HepG2 (cell line): ENCODE results near the gene ECM1. TPM values are rescaled to one million over a fixed set of nuclear protein-coding genes. Genes with fewer than 3 reads are reported as not detected.
A peak's percentile ranks its signal among the peaks of the same experiment; 100 is the strongest.

ENCODE experiments used
- GTF3A ChIP-seq: sonication (generic); formaldehyde crosslinking; conservative IDR thresholded peaks from 2 replicates; pipeline ENCODE4 v1.4.0; 2020; ENCODE audit warnings: mild to moderate bottlenecking, missing genetic modification reagents
- HHEX ChIP-seq: IDR thresholded peaks from 2 replicates; pipeline ENCODE4 v1.6.1; 2016; ENCODE audit warnings: control low read depth
- IKZF4 ChIP-seq: sonication (generic); formaldehyde crosslinking; IDR thresholded peaks from 2 replicates; pipeline ENCODE4 v1.5.1; 2020; ENCODE audit warnings: borderline replicate concordance, mild to moderate bottlenecking, low read depth, missing genetic modification reagents; ENCODE audit errors: not compliant biosample characterization
- KAT2B ChIP-seq: fragments of 150-350 bp; IDR thresholded peaks from 2 replicates; pipeline ENCODE4 v1.6.1; 2014; ENCODE audit warnings: low read depth, low read length, borderline replicate concordance
- KLF15 ChIP-seq: sonication (generic); formaldehyde crosslinking; IDR thresholded peaks from 2 replicates; pipeline ENCODE4 v1.8.1; 2023; ENCODE audit warnings: borderline replicate concordance, mild to moderate bottlenecking, inconsistent platforms, missing genetic modification reagents, mixed read lengths
- MAX ChIP-seq: IDR thresholded peaks from 2 replicates; pipeline ENCODE4 v1.6.1; 2012; ENCODE audit warnings: inconsistent platforms
- MEF2D ChIP-seq: sonication (generic); formaldehyde crosslinking; IDR thresholded peaks from 2 replicates; pipeline ENCODE4 v1.5.1; 2020; ENCODE audit warnings: mild to moderate bottlenecking, missing genetic modification reagents
- MYC ChIP-seq: sonication (generic); formaldehyde crosslinking; IDR thresholded peaks from 2 replicates; pipeline ENCODE4 v1.9.0; 2021; ENCODE audit warnings: missing genetic modification reagents, borderline replicate concordance
- NR0B2 ChIP-seq: sonication (generic); formaldehyde crosslinking; IDR thresholded peaks from 2 replicates; pipeline ENCODE4 v1.4.0; 2020; ENCODE audit warnings: mild to moderate bottlenecking, missing genetic modification reagents
- ONECUT2 ChIP-seq: sonication (generic); formaldehyde crosslinking; IDR thresholded peaks from 2 replicates; pipeline ENCODE4 v1.4.0; 2020; ENCODE audit warnings: missing genetic modification reagents
- PREB ChIP-seq: sonication (generic); formaldehyde crosslinking; IDR thresholded peaks from 2 replicates; pipeline ENCODE4 v1.4.0; 2020; ENCODE audit warnings: missing genetic modification reagents
- STAG1 ChIP-seq: sonication (generic); formaldehyde crosslinking; IDR thresholded peaks from 2 replicates; pipeline ENCODE4 v1.4.0; 2020; ENCODE audit warnings: missing genetic modification reagents
- TEF ChIP-seq: sonication (generic); formaldehyde crosslinking; IDR thresholded peaks from 2 replicates; pipeline ENCODE4 v1.5.0; 2020; ENCODE audit warnings: missing genetic modification reagents
- ZFX ChIP-seq: sonication (generic); formaldehyde crosslinking; IDR thresholded peaks from 2 replicates; pipeline ENCODE4 v1.4.0; 2020; ENCODE audit warnings: mild to moderate bottlenecking, low read depth, missing genetic modification reagents, moderate library complexity
- ZKSCAN5 ChIP-seq: sonication (generic); formaldehyde crosslinking; IDR thresholded peaks from 2 replicates; pipeline ENCODE4 v1.5.1; 2020; ENCODE audit warnings: mild to moderate bottlenecking, missing genetic modification reagents
- ZNF12 ChIP-seq: sonication (generic); formaldehyde crosslinking; IDR thresholded peaks from 2 replicates; pipeline ENCODE4 v1.5.0; 2020; ENCODE audit warnings: missing genetic modification reagents
- ZNF121 ChIP-seq: sonication (generic); formaldehyde crosslinking; IDR thresholded peaks from 2 replicates; pipeline ENCODE4 v1.5.0; 2020; ENCODE audit warnings: mild to moderate bottlenecking, missing genetic modification reagents
- ZNF234 ChIP-seq: sonication (generic); formaldehyde crosslinking; conservative IDR thresholded peaks from 2 replicates; pipeline ENCODE4 v1.5.1; 2020; ENCODE audit warnings: mild to moderate bottlenecking, missing genetic modification reagents
- ZNF460 ChIP-seq: sonication (generic); formaldehyde crosslinking; IDR thresholded peaks from 2 replicates; pipeline ENCODE4 v1.5.1; 2020; ENCODE audit warnings: missing genetic modification reagents, mild to moderate bottlenecking, borderline replicate concordance
- ZNF468 ChIP-seq: sonication (generic); formaldehyde crosslinking; IDR thresholded peaks from 2 replicates; pipeline ENCODE4 v1.8.0; 2022; ENCODE audit warnings: mild to moderate bottlenecking, moderate library complexity, missing genetic modification reagents
- ZNF674 ChIP-seq: sonication (generic); formaldehyde crosslinking; IDR thresholded peaks from 2 replicates; pipeline ENCODE4 v1.5.0; 2020; ENCODE audit warnings: low read depth, mild to moderate bottlenecking, missing genetic modification reagents
- ZNF770 ChIP-seq: sonication (generic); formaldehyde crosslinking; IDR thresholded peaks from 2 replicates; pipeline ENCODE4 v1.5.0; 2020; ENCODE audit warnings: mild to moderate bottlenecking, missing genetic modification reagents
- ZNF816 ChIP-seq: sonication (generic); formaldehyde crosslinking; IDR thresholded peaks from 2 replicates; pipeline ENCODE4 v1.8.0; 2022; ENCODE audit warnings: missing genetic modification reagents, mild to moderate bottlenecking, borderline replicate concordance
- polyA plus RNA-seq, 8 experiments: library from polyadenylated mRNA; depleted of rRNA in 3 of 8; stranded (reverse) in 7 of 8; unstranded in 1 of 8; fragments of >200 nt; fragmentation: Illumina TruSeq in 4 of 8; extraction: Trizol in 4 of 8; gene quantifications; 2 replicates each; pipeline versions ENCODE4 v1.2.1 to v1.2.3, GENCODE V29; 2011 to 2016; ENCODE audit warnings: low read depth in 4 of 8, missing spikeins in 1 of 8, mixed read lengths in 1 of 8; ENCODE audit not compliant: insufficient read depth in 1 of 8
- total RNA-seq, 5 experiments: library from RNA; depleted of rRNA; stranded (reverse); fragments of >200 nt; fragmentation: Illumina TruSeq; extraction: Trizol; gene quantifications; 2 replicates each; pipeline ENCODE4 v1.2.3, GENCODE V29; 2016; ENCODE audit warnings: low read depth in 1 of 5

ECM1 gene
- total and polyA plus RNA-seq, 2 of the 13 experiments (the other 11 are each of a cell fraction or from before 2014, with no cell fraction given), result 0.42 to 1.0 TPM

GRCh38 chr1:150537732-150538684 is 30.1 kb downstream of the ECM1 start (continued):
- TF ChIP-seq MYC (CRISPR knock-in tag), result no peak
- peak; percentile 79 for TF ChIP-seq ZNF770
- no peak for TF ChIP-seq ZNF234 (CRISPR knock-in tag)
- peak; percentile 49; the same call in 1 of the 2 replicates for TF ChIP-seq ZFX (CRISPR knock-in tag)
- TF ChIP-seq MAX, result no peak
- 0 out of 2 replicates have a peak, but pooled peaks have one; percentile 21 for TF ChIP-seq NR0B2
- TF ChIP-seq GTF3A, result no peak
- peak; percentile 48 for TF ChIP-seq STAG1
- TF ChIP-seq KAT2B, result no peak
- no peak for TF ChIP-seq TEF (CRISPR knock-in tag)
- no peak for TF ChIP-seq ZNF12
- no peak for TF ChIP-seq PREB (CRISPR knock-in tag)
- no peak for TF ChIP-seq ZNF674 (CRISPR knock-in tag)
- no peak for TF ChIP-seq HHEX (CRISPR knock-in tag)
- TF ChIP-seq KLF15 (CRISPR knock-in tag), result no peak
- no peak for TF ChIP-seq ZNF816 (CRISPR knock-in tag)
- TF ChIP-seq ZNF460 (CRISPR knock-in tag), result no peak
- TF ChIP-seq ZKSCAN5, result no peak
- no peak for TF ChIP-seq MEF2D (CRISPR knock-in tag)
- no peak for TF ChIP-seq ZNF468
- no peak for TF ChIP-seq ONECUT2 (CRISPR knock-in tag)
- peak; percentile 77 for TF ChIP-seq ZNF121
- no peak for TF ChIP-seq IKZF4 (CRISPR knock-in tag)
